C1 segment of cervical spinal cord (tissue), 14 donors: Measurements from ENCODE around the gene LPA.
A peak's percentile ranks its signal among the peaks of the same experiment; 100 is the strongest.
"Not testable (repeated sequence)": the region's sequence is repeated elsewhere in the genome, so short reads cannot be mapped to it uniquely, and the experiment has no call there.

Experiments used
- DNase-seq, 14 donors: peaks; one replicate each; lab custom pipeline; 2025; lab: John Stamatoyannopoulos, UW

LPA gene

GRCh38 chr6:160667639-160668481 lies 3.8 kb upstream of the LPA start:
- DNase-seq = no peak

- DNase-seq = no peak
Observed at GRCh38 chr6:160662842-160663241, 1.2 kb downstream of the LPA start.

- DNase-seq = no peak
Observed at GRCh38 chr6:160662429-160662828, 1.6 kb downstream of the LPA start.

GRCh38 chr6:160661216-160661615 lies 2.9 kb downstream of the LPA start:
- no peak for DNase-seq

GRCh38 chr6:160659562-160659961 lies 4.5 kb downstream of the LPA start:
- DNase-seq = no peak

- no peak for DNase-seq
Observed at GRCh38 chr6:160634706-160635105, 29.4 kb downstream of the LPA start.

- DNase-seq = no peak
Observed at GRCh38 chr6:160595838-160596832, 67.9 kb downstream of the LPA start.

GRCh38 chr6:160595297-160595696 lies 68.8 kb downstream of the LPA start:
- DNase-seq = not testable (repeated sequence)

GRCh38 chr6:160586374-160586773 lies 77.7 kb downstream of the LPA start:
- no peak for DNase-seq

- DNase-seq = no peak
Observed at GRCh38 chr6:160583794-160584193, 80.3 kb downstream of the LPA start.

- no peak for DNase-seq
Observed at GRCh38 chr6:160581406-160581805, 82.7 kb downstream of the LPA start.

- DNase-seq = not testable (repeated sequence)
Observed at GRCh38 chr6:160578515-160578914, 85.6 kb downstream of the LPA start.

GRCh38 chr6:160573943-160574342 lies 90.1 kb downstream of the LPA start:
- no peak for DNase-seq

GRCh38 chr6:160571201-160571600 lies 92.9 kb downstream of the LPA start:
- not testable (repeated sequence) for DNase-seq

GRCh38 chr6:160544802-160545201 lies 119.3 kb downstream of the LPA start:
- no peak for DNase-seq

GRCh38 chr6:160535270-160535669 lies 128.8 kb downstream of the LPA start:
- DNase-seq = no peak

- peak in 8 of 14 donors; percentile 2 to 52 (median 20) for DNase-seq
Observed at GRCh38 chr6:160534050-160534696, 129.9 kb downstream of the LPA start.

- no peak for DNase-seq
Observed at GRCh38 chr6:160532315-160532714, 131.8 kb downstream of the LPA start.

GRCh38 chr6:160531826-160532225 lies 132.2 kb downstream of the LPA start:
- DNase-seq = no peak

- not testable (repeated sequence) for DNase-seq
Observed at GRCh38 chr6:160529524-160529923, 134.6 kb downstream of the LPA start.

- DNase-seq = no peak
Observed at GRCh38 chr6:160523223-160523622, 140.9 kb downstream of the LPA start.
